Glutamatergic neuron (in vitro differentiated cells): ENCODE data around the gene TELO2. TPM values are rescaled to one million over a fixed set of nuclear protein-coding genes. Genes with fewer than 3 reads are reported as not detected.
A peak's percentile ranks its signal among the peaks of the same experiment; 100 is the strongest.

ENCODE experiments used
- DNase-seq: peaks from one replicate; pipeline ENCODE4 v3.0.0; 2022
- H3K27ac Mint-ChIP-seq: one replicate; pipeline ENCODE4 v1.8.0; 2020; ENCODE audit warnings: mild to moderate bottlenecking, mixed read lengths, inconsistent platforms; ENCODE audit not compliant: unreplicated experiment
- H3K27me3 Mint-ChIP-seq: one replicate; pipeline ENCODE4 v1.8.0; 2020; ENCODE audit warnings: mild to moderate bottlenecking, moderate library complexity, mixed read lengths, inconsistent platforms; ENCODE audit not compliant: unreplicated experiment
- H3K36me3 Mint-ChIP-seq: one replicate; pipeline ENCODE4 v1.8.0; 2020; ENCODE audit warnings: mild to moderate bottlenecking, mixed read lengths, inconsistent platforms; ENCODE audit not compliant: unreplicated experiment
- H3K4me1 Mint-ChIP-seq: one replicate; pipeline ENCODE4 v1.8.0; 2020; ENCODE audit warnings: mild to moderate bottlenecking, low read depth, mixed read lengths, inconsistent platforms; ENCODE audit not compliant: unreplicated experiment
- H3K4me3 Mint-ChIP-seq: one replicate; pipeline ENCODE4 v1.8.0; 2020; ENCODE audit warnings: mild to moderate bottlenecking, mixed read lengths, inconsistent platforms; ENCODE audit not compliant: unreplicated experiment
- H3K9me3 Mint-ChIP-seq: one replicate; pipeline ENCODE4 v1.8.0; 2020; ENCODE audit warnings: mild to moderate bottlenecking, moderate library complexity, mixed read lengths, inconsistent platforms; ENCODE audit not compliant: unreplicated experiment
- total RNA-seq: library from RNA; stranded (reverse); fragmentation: NEBNext Ultra II Directional; extraction: Animal tissue kit (Norgen Biotek cat#: 25700); gene quantifications from one replicate; pipeline ENCODE4 v1.2.1, GENCODE V29; 2021; ENCODE audit not compliant: unreplicated experiment
- TF ChIP-seq, protein P1 (sequence below): fragments of 200-600 bp; sonication (generic); IDR thresholded peaks from one replicate; pipeline ENCODE4 v1.5.0; 2021; ENCODE audit not compliant: partially characterized antibody, unreplicated experiment

The TELO2 gene
- total RNA-seq, 1 donor from 2014 or later: 101 TPM

DNA sequence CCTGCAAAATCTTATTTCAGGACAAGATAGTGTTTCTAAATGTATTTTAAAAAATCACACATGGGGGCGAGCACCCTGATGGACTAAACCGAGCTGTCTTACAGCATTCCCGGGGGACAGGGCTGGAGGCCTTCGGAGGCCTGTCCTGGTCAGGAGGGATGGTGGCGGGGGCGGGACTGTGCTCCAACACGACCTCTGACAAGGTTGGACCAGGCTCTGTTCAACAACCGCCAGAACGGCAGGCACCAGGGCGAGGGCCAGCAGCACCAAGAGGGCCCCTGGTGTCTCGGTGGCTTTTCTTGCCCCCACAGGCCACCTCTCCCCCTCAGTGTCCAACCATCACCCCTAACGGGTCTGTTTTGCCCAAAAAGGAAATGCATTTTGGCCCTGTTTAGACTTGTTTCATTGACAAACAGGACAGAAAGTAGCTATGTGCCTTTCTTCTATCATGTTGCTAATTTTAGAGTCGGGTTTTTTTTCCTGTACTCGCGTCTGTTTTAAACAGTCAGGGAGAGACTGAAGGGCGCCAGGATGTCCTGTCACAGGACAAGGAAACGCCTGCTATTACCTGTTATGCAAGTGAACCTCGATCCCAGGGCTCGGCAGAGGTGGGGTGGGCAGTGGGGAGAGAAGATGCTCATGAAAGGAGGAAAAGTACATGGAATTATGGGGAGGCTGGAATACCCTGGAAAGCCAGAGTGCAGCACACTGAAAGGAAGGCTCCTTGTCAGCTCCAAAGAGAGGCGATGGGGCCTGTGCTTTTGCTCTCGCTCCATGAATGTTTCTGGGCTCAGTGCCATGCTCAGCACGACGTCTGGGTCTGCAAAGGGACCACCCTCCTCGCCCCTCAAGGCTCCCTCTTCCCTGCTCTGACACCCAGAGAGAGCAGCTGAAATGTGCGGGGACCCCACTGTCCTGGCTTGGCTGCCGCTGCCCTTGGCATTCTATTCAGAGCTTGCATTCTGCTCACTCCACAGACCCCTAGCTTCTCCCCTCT lies 52.2 kb downstream of the TELO2 start:
- peak overlapping the region; percentile 6 for H3K27ac Mint-ChIP-seq
- peaks cover 37% of the 10 kb centered on the region for H3K4me1 Mint-ChIP-seq
- peaks cover 6% of the 10 kb centered on the region for H3K36me3 Mint-ChIP-seq
- peaks cover 6% of the 10 kb centered on the region for H3K27me3 Mint-ChIP-seq
- TF ChIP-seq, protein P1, sequence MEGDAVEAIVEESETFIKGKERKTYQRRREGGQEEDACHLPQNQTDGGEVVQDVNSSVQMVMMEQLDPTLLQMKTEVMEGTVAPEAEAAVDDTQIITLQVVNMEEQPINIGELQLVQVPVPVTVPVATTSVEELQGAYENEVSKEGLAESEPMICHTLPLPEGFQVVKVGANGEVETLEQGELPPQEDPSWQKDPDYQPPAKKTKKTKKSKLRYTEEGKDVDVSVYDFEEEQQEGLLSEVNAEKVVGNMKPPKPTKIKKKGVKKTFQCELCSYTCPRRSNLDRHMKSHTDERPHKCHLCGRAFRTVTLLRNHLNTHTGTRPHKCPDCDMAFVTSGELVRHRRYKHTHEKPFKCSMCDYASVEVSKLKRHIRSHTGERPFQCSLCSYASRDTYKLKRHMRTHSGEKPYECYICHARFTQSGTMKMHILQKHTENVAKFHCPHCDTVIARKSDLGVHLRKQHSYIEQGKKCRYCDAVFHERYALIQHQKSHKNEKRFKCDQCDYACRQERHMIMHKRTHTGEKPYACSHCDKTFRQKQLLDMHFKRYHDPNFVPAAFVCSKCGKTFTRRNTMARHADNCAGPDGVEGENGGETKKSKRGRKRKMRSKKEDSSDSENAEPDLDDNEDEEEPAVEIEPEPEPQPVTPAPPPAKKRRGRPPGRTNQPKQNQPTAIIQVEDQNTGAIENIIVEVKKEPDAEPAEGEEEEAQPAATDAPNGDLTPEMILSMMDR: no peak
- H3K9me3 Mint-ChIP-seq: peaks cover 6% of the 10 kb centered on the region
- DNase-seq: no peak
- peak overlapping the region; percentile 49 for H3K4me3 Mint-ChIP-seq

GRCh38 chr16:1546430-1546829 lies 53.3 kb downstream of the TELO2 start:
- TF ChIP-seq, protein P1: no peak
- Mint-ChIP-seq H3K4me3 (no peak overlapping the region), H3K36me3 (peaks cover 6% of the 10 kb centered on the region), H3K9me3 (peaks cover 1% of the 10 kb centered on the region), H3K4me1 (peaks cover 28% of the 10 kb centered on the region), H3K27me3 (peaks cover 3% of the 10 kb centered on the region), H3K27ac (no peak overlapping the region)
- no peak for DNase-seq

- Mint-ChIP-seq H3K4me3 (no peak overlapping the region), H3K36me3 (peaks cover 6% of the 10 kb centered on the region), H3K4me1 (peaks cover 27% of the 10 kb centered on the region), H3K27ac (no peak overlapping the region), H3K9me3 (peaks cover 1% of the 10 kb centered on the region), H3K27me3 (peaks cover 5% of the 10 kb centered on the region)
- no peak for DNase-seq
- TF ChIP-seq, protein P1: no peak
These were observed 55.1 kb downstream of the TELO2 start for GRCh38 chr16:1548233-1548632.

- H3K4me1 Mint-ChIP-seq: peaks cover 26% of the 10 kb centered on the region
- TF ChIP-seq, protein P1: no peak
- no peak overlapping the region for H3K4me3 Mint-ChIP-seq
- peaks cover 5% of the 10 kb centered on the region for H3K27me3 Mint-ChIP-seq
- no peak overlapping the region for H3K27ac Mint-ChIP-seq
- DNase-seq: no peak
- H3K9me3 Mint-ChIP-seq: peaks cover 1% of the 10 kb centered on the region
- peaks cover 7% of the 10 kb centered on the region for H3K36me3 Mint-ChIP-seq
These were observed 55.6 kb downstream of the TELO2 start for GRCh38 chr16:1548727-1549126.

DNA sequence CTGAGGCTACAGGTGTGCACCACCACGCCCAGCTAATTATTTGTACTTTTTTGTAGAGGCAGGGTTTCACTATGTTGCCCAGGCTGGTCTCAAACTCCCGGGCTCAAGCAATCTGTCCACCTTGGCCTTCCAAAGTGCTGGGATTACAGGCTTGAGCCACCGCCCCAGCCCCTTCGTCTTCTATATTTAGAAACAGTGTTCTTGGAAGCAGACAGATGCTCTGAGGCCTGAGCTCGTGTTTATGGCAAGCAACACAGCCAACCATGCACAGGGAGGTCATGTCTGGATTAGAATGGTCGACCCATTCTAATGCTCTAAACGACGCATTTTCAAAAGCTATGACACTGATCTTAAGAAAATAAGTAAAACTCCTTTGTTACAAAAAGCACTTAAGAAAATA lies 56.9 kb downstream of the TELO2 start:
- Mint-ChIP-seq H3K27me3 (peaks cover 6% of the 10 kb centered on the region), H3K4me1 (peaks cover 25% of the 10 kb centered on the region), H3K27ac (peak overlapping the region; percentile 64), H3K36me3 (peaks cover 11% of the 10 kb centered on the region), H3K4me3 (peak overlapping the region; percentile 35), H3K9me3 (peaks cover 1% of the 10 kb centered on the region)
- DNase-seq: no peak
- TF ChIP-seq, protein P1: no peak
